Measurements from ENCODE around the gene NIM1K.
"Not testable (repeated sequence)": the region's sequence is repeated elsewhere in the genome, so short reads cannot be mapped to it uniquely, and the experiment has no call there.

The NIM1K gene

DNA sequence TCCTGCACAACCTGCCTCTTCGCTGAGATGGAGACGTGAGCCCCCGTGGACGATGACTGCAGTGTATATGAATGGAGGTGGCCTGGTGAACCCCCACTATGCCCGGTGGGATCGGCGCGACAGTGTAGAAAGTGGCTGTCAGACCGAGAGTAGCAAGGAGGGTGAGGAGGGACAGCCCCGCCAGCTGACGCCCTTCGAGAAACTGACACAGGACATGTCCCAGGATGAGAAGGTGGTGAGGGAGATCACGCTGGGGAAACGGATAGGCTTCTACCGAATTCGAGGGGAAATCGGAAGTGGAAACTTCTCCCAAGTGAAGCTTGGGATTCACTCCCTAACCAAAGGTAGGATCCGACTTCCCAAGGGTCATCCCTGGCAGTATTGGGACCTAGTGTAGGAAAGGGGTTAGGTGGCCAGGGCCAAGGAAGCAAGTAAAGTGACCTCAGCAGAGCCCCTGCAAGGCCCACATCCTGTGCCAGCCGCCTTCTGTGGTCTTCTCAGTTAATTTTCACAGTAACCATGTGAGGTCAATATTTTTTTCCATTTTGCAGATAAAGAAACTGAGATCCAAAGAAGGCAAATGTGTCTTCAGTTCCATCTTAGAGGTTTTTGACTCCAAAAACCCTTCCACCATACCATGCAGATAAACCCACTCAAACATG, 53.8 kb downstream of the NIM1K start:
- H3K4me1 ChIP-seq (ENCODE audit: insufficient read depth, low read length): peaks cover 6% of the 10 kb centered on the region
- H3K4me3 ChIP-seq (ENCODE audit: low read length): no peak overlapping the region
- no peaks in the 10 kb centered on the region for H3K36me3 ChIP-seq (ENCODE audit: insufficient read depth, low read length)
- H2AFZ ChIP-seq (ENCODE audit: low read depth, low read length): no peak overlapping the region
- no peaks in the 10 kb centered on the region for H3K9me3 ChIP-seq (ENCODE audit: low read length)
- H3K27me3 ChIP-seq (ENCODE audit: insufficient read depth, low read length): no peaks in the 10 kb centered on the region

DNA sequence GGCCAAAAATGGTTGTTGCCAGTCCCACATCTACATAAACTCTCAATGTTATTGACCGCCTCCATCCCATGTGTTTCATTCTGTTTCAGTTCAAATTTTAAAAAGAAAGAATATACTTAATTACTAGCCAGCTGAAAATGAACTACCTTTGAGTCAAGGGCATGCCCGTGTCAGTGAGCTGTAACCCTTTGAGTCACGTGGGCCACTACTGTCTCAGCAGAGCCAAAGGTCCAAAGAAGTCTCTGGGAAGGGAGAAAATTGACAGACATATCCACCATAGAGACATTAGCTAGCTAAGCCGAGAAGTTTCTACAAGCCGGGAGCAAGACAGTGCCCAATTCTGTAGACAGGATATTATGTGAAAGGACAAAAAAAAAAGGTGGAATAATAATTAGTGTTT, 59.7 kb downstream of the NIM1K start:
- no peaks in the 10 kb centered on the region for H3K36me3 ChIP-seq (ENCODE audit: insufficient read depth, low read length)
- no peaks in the 10 kb centered on the region for H3K27me3 ChIP-seq (ENCODE audit: insufficient read depth, low read length)

DNA sequence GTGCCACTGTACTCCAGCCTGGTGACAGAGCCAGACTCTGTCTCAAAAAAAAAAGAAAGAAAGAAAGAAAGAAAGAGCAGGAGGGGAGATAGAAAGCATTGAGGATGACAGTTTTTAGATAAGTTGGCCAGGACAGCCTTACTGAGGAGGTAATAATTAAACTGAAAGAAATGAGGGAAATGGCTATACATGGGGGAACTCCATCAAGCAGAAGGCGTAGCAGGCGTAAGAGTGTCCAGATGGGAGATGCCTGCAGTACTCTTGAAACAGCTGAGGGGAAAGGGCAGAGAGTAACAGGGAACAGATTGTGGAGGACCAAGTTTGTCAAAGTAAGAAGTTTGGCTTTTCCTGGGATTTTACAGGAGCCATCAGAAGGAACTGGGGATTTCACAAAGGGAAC, 63.7 kb downstream of the NIM1K start:
- no peak overlapping the region for H3K4me3 ChIP-seq (ENCODE audit: low read length)
- H3K9me3 ChIP-seq (ENCODE audit: low read length): peaks cover 2% of the 10 kb centered on the region
- H3K4me1 ChIP-seq (ENCODE audit: insufficient read depth, low read length): no peaks in the 10 kb centered on the region
- no peak overlapping the region for H2AFZ ChIP-seq (ENCODE audit: low read depth, low read length)
- H3K36me3 ChIP-seq (ENCODE audit: insufficient read depth, low read length): no peaks in the 10 kb centered on the region
- H3K27me3 ChIP-seq (ENCODE audit: insufficient read depth, low read length): no peaks in the 10 kb centered on the region

More for the DNA sequence above, 59.7 kb downstream of the NIM1K start:
- no peak overlapping the region for H3K4me3 ChIP-seq (ENCODE audit: low read length)
- peaks cover 2% of the 10 kb centered on the region for H3K9me3 ChIP-seq (ENCODE audit: low read length)
- H3K4me1 ChIP-seq (ENCODE audit: insufficient read depth, low read length): no peaks in the 10 kb centered on the region
- no peak overlapping the region for H2AFZ ChIP-seq (ENCODE audit: low read depth, low read length)

DNA sequence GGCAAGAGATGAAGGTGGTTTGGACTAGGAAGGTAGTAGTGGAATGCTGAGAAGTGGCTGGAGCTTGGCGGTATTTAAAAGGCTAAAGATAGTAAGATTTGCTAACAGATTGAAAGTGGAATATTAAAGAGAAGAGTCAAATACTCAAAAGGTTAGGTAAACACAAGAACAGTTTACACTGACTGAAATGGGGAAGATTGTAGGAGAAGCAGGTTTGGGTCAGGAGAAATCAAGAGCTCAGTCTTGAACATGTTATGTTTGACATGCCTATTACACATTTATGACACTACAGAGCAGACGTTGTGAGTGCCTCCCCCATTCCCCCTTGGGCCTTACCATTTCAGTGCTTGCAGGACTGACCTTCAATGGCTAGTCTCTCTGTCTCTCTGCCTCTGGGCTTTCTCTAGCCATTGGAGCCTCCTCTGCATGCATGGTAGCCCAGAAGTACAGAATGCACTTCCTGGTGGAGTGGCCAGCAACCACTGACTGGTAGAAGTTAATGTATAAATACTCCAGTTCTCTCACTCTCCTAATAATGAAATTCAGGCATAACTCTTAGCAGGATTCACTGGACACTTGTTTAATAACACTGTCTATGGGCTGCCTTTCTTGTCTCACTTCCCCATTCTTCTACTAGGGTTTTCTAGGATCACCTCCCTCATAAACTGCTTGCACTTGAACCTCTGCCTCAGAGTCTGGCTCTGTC, 64.4 kb downstream of the NIM1K start:
- no peak overlapping the region for H2AFZ ChIP-seq (ENCODE audit: low read depth, low read length)
- no peaks in the 10 kb centered on the region for H3K4me1 ChIP-seq (ENCODE audit: insufficient read depth, low read length)
- H3K27me3 ChIP-seq (ENCODE audit: insufficient read depth, low read length): no peaks in the 10 kb centered on the region
- peaks cover 2% of the 10 kb centered on the region for H3K9me3 ChIP-seq (ENCODE audit: low read length)
- no peaks in the 10 kb centered on the region for H3K36me3 ChIP-seq (ENCODE audit: insufficient read depth, low read length)
- H3K4me3 ChIP-seq (ENCODE audit: low read length): no peak overlapping the region

DNA sequence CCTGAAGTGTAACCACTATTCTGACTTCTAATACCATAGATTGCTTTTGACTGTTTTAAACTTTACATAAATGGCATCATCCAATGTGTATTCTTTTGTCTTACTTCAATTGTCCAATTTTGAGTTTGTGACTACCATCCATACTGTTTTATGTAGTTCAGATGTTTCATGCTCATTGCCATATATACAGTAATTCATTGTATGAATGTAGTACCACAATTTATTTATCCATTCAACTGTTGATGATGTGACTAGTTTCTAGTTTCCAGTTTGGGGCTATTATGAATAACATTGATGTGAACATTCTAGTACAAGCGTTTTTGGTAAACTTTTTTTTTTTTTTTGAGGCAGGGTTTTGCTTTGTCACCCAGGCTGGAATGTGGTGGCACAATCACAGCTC, 66.1 kb downstream of the NIM1K start:
- H3K27me3 ChIP-seq (ENCODE audit: insufficient read depth, low read length): no peaks in the 10 kb centered on the region
- H2AFZ ChIP-seq (ENCODE audit: low read depth, low read length): no peak overlapping the region
- no peaks in the 10 kb centered on the region for H3K36me3 ChIP-seq (ENCODE audit: insufficient read depth, low read length)
- peaks cover 2% of the 10 kb centered on the region for H3K9me3 ChIP-seq (ENCODE audit: low read length)
- no peaks in the 10 kb centered on the region for H3K4me1 ChIP-seq (ENCODE audit: insufficient read depth, low read length)
- no peak overlapping the region for H3K4me3 ChIP-seq (ENCODE audit: low read length)

DNA sequence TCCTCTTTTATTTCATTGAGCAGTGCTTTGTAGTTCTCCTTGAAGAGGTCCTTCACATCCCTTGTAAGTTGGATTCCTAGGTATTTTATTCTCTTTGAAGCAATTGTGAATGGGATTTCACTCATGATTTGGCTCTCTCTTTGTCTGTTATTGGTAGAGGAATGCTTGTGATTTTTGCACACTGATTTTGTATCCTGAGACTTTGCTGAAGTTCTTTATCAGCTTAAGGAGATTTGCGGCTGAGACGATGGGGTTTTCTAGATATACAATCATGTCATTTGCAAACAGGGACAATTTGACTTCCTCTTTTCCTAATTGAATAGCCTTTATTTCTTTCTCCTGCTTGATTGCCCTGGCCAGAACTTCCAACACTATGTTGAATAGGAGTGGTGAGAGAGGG, 70.2 kb downstream of the NIM1K start:
- H3K36me3 ChIP-seq (ENCODE audit: insufficient read depth, low read length); H2AFZ ChIP-seq (ENCODE audit: low read depth, low read length); H3K27me3 ChIP-seq (ENCODE audit: insufficient read depth, low read length); H3K9me3 ChIP-seq (ENCODE audit: low read length); H3K4me3 ChIP-seq (ENCODE audit: low read length); H3K4me1 ChIP-seq (ENCODE audit: insufficient read depth, low read length): not testable (repeated sequence)

DNA sequence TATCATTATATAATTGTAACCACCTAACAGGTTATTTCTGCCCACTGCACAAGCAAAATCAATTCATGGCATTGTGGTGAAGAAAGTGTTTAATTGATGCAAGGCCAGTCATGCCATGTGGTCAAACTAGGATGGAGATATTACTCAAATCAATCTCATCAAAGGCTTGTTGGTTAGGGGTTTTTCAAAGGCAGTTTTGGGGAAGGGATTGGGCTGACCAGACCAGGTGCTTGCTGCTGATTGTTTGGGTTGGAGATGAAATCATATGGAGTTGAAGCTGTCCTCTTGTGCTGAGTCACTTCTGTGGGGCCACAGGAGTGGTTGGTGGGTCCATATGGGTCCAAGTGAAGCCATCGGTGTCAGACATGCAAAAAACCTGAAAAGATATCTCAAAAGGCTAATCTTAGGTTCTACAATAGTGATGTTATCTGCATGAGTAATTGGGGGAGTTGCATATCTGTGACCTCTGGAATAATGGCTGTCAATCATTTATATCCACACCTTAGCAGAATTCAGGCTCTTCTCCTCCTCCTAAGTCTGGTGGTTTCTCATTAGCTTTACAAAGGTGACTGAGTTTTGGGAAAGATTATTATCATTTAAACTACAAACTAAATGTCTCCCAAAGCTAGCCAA, 76.3 kb downstream of the NIM1K start:
- no peaks in the 10 kb centered on the region for H3K36me3 ChIP-seq (ENCODE audit: insufficient read depth, low read length)
- no peaks in the 10 kb centered on the region for H3K27me3 ChIP-seq (ENCODE audit: insufficient read depth, low read length)
- no peak overlapping the region for H2AFZ ChIP-seq (ENCODE audit: low read depth, low read length)
- H3K9me3 ChIP-seq (ENCODE audit: low read length): peaks cover 4% of the 10 kb centered on the region
- H3K4me1 ChIP-seq (ENCODE audit: insufficient read depth, low read length): no peaks in the 10 kb centered on the region
- no peak overlapping the region for H3K4me3 ChIP-seq (ENCODE audit: low read length)

DNA sequence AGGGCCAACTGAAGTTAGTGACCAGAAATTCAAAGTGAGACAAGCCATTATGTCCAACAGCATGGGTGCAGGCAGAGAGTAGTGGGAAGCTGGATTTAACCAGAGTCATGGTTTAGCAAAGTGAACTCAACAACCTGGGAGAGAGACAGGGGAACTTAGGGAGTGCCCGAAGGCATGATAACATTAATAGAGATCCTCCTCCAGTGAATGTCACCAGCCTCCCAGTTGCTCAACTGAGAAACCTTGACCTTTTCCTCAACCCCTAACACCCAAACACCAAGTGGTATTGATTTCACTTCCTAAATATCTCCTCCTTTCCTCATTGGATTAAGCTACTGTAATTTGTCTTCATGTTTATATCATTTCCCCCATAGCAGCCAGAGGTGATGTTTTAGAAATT, 78.6 kb downstream of the NIM1K start:
- no peaks in the 10 kb centered on the region for H3K4me1 ChIP-seq (ENCODE audit: insufficient read depth, low read length)
- H3K36me3 ChIP-seq (ENCODE audit: insufficient read depth, low read length): no peaks in the 10 kb centered on the region
- H3K27me3 ChIP-seq (ENCODE audit: insufficient read depth, low read length): no peaks in the 10 kb centered on the region
- H3K9me3 ChIP-seq (ENCODE audit: low read length): peaks cover 4% of the 10 kb centered on the region
- no peak overlapping the region for H3K4me3 ChIP-seq (ENCODE audit: low read length)
- no peak overlapping the region for H2AFZ ChIP-seq (ENCODE audit: low read depth, low read length)

DNA sequence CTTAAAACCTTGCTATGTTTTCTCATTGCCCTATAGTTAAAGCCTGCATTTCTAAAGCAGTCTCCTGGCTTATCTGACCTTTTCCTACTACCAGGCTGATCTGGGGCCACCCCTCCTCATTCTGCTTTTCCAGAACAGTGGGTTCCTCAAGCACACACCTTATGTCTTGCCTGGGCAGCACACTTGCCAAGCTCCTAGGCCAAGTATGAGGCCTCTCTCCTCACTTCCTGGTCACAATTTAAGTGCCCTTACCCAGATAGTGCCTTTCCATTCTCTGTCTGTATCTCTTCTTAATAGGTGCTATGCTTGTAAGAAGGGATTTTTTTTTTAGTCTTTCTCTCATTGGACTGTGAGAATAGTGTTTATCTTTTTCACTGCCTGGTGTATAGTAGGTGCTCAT, 81.5 kb downstream of the NIM1K start:
- Histone ChIP-seq H3K27me3 (ENCODE audit: insufficient read depth, low read length) (no peaks in the 10 kb centered on the region), H2AFZ (ENCODE audit: low read depth, low read length) (no peak overlapping the region), H3K36me3 (ENCODE audit: insufficient read depth, low read length) (no peaks in the 10 kb centered on the region), H3K4me3 (ENCODE audit: low read length) (no peak overlapping the region), H3K4me1 (ENCODE audit: insufficient read depth, low read length) (no peaks in the 10 kb centered on the region), H3K9me3 (ENCODE audit: low read length) (no peaks in the 10 kb centered on the region)

DNA sequence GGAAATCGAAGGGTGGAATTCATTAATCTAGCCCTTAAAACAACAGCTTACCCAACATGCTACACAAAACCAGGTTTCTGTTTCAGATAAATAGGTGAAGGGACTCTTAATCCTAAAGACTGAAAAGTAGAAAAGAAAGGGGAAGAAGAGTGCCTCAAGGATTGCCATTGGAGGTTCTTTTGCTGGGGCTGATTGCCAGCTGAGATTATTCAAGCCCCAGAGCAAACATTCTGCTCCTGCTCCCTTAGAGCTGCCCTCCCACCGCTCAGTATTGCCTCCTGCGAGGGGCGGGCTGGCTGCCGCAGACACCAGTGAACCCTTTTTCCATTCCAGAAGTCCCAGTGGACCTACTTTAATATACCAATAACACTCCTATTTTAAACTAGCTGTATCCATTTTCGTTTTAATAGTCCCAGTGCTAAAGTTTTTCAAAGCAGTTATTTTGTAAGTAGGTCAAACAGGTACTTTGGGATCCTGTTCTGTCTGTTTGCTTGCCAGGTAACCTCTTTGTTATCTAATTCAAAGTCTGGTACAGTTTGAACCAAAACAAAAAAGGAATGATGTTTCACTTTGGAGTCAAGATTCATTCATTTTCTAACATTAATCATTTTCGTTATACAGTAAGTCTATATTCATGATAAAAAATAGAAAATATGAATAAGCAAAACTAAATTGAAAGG, 82.5 kb downstream of the NIM1K start:
- Histone ChIP-seq H3K9me3 (ENCODE audit: low read length) (no peaks in the 10 kb centered on the region), H3K4me3 (ENCODE audit: low read length) (no peak overlapping the region), H2AFZ (ENCODE audit: low read depth, low read length) (no peak overlapping the region), H3K4me1 (ENCODE audit: insufficient read depth, low read length) (no peaks in the 10 kb centered on the region), H3K36me3 (ENCODE audit: insufficient read depth, low read length) (no peaks in the 10 kb centered on the region), H3K27me3 (ENCODE audit: insufficient read depth, low read length) (no peaks in the 10 kb centered on the region)

DNA sequence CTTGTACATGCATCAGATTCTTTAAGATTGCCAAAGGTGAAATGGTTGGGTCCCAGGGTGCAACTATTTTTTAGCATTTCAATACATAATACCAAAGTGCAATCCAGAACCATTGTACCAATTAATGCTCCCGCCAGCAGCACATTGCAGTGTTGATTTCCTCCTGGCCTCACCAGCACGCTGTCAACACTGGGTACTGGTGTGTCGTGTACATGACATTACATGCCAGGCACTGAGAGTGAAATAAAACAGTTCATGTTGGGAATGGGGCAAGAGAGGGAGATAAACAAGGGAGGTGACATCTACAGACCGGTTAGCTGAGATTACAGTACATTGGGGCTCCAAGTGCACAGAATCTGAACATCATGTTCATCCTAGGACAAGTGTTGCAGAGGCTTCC, 83.4 kb downstream of the NIM1K start:
- no peak overlapping the region for H2AFZ ChIP-seq (ENCODE audit: low read depth, low read length)
- no peak overlapping the region for H3K4me3 ChIP-seq (ENCODE audit: low read length)
- H3K27me3 ChIP-seq (ENCODE audit: insufficient read depth, low read length): no peaks in the 10 kb centered on the region
- no peaks in the 10 kb centered on the region for H3K9me3 ChIP-seq (ENCODE audit: low read length)
- H3K4me1 ChIP-seq (ENCODE audit: insufficient read depth, low read length): no peaks in the 10 kb centered on the region
- no peaks in the 10 kb centered on the region for H3K36me3 ChIP-seq (ENCODE audit: insufficient read depth, low read length)

DNA sequence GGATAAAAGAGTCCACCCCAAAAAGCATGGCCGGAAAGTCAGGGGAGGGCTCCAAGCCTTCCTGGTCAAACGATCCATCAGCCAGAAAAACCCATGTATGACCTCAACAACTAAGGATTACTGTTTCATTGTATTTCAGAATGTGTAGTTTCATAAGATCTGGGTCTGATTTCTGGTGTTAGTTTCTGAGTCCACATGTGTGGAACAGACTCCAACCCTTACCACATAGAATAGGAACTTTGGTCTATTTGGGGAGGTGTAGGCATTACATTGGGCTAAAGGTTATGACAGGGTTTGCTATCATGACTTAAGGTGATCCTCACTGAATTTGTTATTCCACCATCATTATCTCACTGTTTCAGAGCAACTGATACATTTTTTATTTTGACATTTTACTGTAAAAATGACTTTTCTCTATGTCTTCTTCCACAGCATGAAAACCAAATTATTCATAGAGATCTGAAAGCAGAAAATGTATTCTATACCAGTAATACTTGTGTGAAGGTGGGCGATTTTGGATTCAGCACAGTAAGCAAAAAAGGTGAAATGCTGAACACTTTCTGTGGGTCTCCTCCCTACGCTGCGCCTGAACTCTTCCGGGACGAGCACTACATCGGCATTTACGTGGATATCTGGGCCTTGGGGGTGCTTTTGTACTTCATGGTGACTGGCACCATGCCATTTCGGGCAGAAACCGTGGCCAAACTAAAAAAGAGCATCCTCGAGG, 87.7 kb downstream of the NIM1K start:
- no peaks in the 10 kb centered on the region for H3K27me3 ChIP-seq (ENCODE audit: insufficient read depth, low read length)
- no peaks in the 10 kb centered on the region for H3K4me1 ChIP-seq (ENCODE audit: insufficient read depth, low read length)
- no peaks in the 10 kb centered on the region for H3K36me3 ChIP-seq (ENCODE audit: insufficient read depth, low read length)
- H3K9me3 ChIP-seq (ENCODE audit: low read length): no peaks in the 10 kb centered on the region
- H3K4me3 ChIP-seq (ENCODE audit: low read length): no peak overlapping the region
- no peak overlapping the region for H2AFZ ChIP-seq (ENCODE audit: low read depth, low read length)
